KMS-11 (cell line): ENCODE results near the gene AOAH.

Source experiments
- H2AFZ ChIP-seq: fragments of 200-600 bp; sonication (generic); 2 replicates; pipeline ENCODE4 v1.6.1; 2016; ENCODE audit warnings: antibody characterized with exemption, mixed run types, low read depth
- H3K27ac ChIP-seq: fragments of 200-600 bp; sonication (generic); 2 replicates; pipeline ENCODE4 v1.6.1; 2016; ENCODE audit warnings: mild to moderate bottlenecking, mixed run types
- H3K27me3 ChIP-seq: fragments of 200-600 bp; sonication (generic); 2 replicates; pipeline ENCODE4 v1.6.1; 2017; ENCODE audit warnings: mild to moderate bottlenecking, low read depth, mixed run types, moderate library complexity; ENCODE audit not compliant: insufficient read depth
- H3K36me3 ChIP-seq: fragments of 200-600 bp; sonication (generic); 2 replicates; pipeline ENCODE4 v1.6.1; 2017; ENCODE audit warnings: mild to moderate bottlenecking, mixed run types; ENCODE audit not compliant: insufficient read depth
- H3K4me1 ChIP-seq: fragments of 200-600 bp; sonication (generic); 2 replicates; pipeline ENCODE4 v1.6.1; 2016; ENCODE audit warnings: mild to moderate bottlenecking, low read depth, mixed run types; ENCODE audit not compliant: poor library complexity, severe bottlenecking
- H3K4me2 ChIP-seq: fragments of 200-600 bp; sonication (generic); 2 replicates; pipeline ENCODE4 v1.7.0; 2016; ENCODE audit warnings: mild to moderate bottlenecking, mixed run types
- H3K4me3 ChIP-seq: fragments of 200-600 bp; sonication (generic); IDR thresholded peaks from 2 replicates; pipeline ENCODE4 v1.6.1; 2017; ENCODE audit warnings: low read depth, low read length, mixed read lengths; ENCODE audit not compliant: insufficient read depth
- H3K79me2 ChIP-seq: fragments of 200-600 bp; sonication (generic); 2 replicates; pipeline ENCODE4 v1.6.1; 2016; ENCODE audit warnings: low read depth, mixed run types; ENCODE audit not compliant: insufficient read depth
- H3K9ac ChIP-seq: fragments of 200-600 bp; sonication (generic); 2 replicates; pipeline ENCODE4 v1.6.1; 2016; ENCODE audit warnings: mild to moderate bottlenecking, mixed run types
- H4K20me1 ChIP-seq: fragments of 200-600 bp; sonication (generic); 2 replicates; pipeline ENCODE4 v1.6.1; 2016; ENCODE audit warnings: mild to moderate bottlenecking, mixed run types; ENCODE audit not compliant: insufficient read depth
- CTCF ChIP-seq: fragments of 200-600 bp; sonication (generic); conservative IDR thresholded peaks from 2 replicates; pipeline ENCODE4 v1.6.1; 2017; ENCODE audit warnings: low read depth, mild to moderate bottlenecking, antibody characterized with exemption, low read length, moderate library complexity, mixed read lengths

AOAH gene

GRCh38 chr7:36600314-36600682, 124.0 kb downstream of the AOAH start:
- no peak overlapping the region for H3K4me2 ChIP-seq
- H3K36me3 ChIP-seq: no peaks in the 10 kb centered on the region
- H3K27ac ChIP-seq: no peak overlapping the region
- H3K79me2 ChIP-seq: no peaks in the 10 kb centered on the region
- no peak for TF ChIP-seq CTCF
- H3K9ac ChIP-seq: no peak overlapping the region
- no peaks in the 10 kb centered on the region for H3K4me1 ChIP-seq
- H3K4me3 ChIP-seq: no peak overlapping the region
- no peaks in the 10 kb centered on the region for H3K27me3 ChIP-seq
- no peak overlapping the region for H2AFZ ChIP-seq
- H4K20me1 ChIP-seq: no peaks in the 10 kb centered on the region

GRCh38 chr7:36599645-36600313, 124.5 kb downstream of the AOAH start:
- Histone ChIP-seq H2AFZ (no peak overlapping the region), H3K4me1 (no peaks in the 10 kb centered on the region), H3K79me2 (no peaks in the 10 kb centered on the region), H3K9ac (no peak overlapping the region), H4K20me1 (no peaks in the 10 kb centered on the region), H3K27ac (no peak overlapping the region), H3K4me3 (no peak overlapping the region), H3K27me3 (no peaks in the 10 kb centered on the region), H3K36me3 (no peaks in the 10 kb centered on the region), H3K4me2 (no peak overlapping the region)
- TF ChIP-seq CTCF: no peak

- no peak for TF ChIP-seq CTCF
- H2AFZ ChIP-seq: no peak overlapping the region
- no peak overlapping the region for H3K4me2 ChIP-seq
- no peak overlapping the region for H3K4me3 ChIP-seq
- no peak overlapping the region for H3K27ac ChIP-seq
- H3K27me3 ChIP-seq: no peaks in the 10 kb centered on the region
- H3K4me1 ChIP-seq: no peaks in the 10 kb centered on the region
- no peaks in the 10 kb centered on the region for H3K79me2 ChIP-seq
- no peaks in the 10 kb centered on the region for H3K36me3 ChIP-seq
- no peaks in the 10 kb centered on the region for H4K20me1 ChIP-seq
- no peak overlapping the region for H3K9ac ChIP-seq
Observed at GRCh38 chr7:36598054-36598674, 126.1 kb downstream of the AOAH start.

GRCh38 chr7:36597090-36597773, 127.1 kb downstream of the AOAH start:
- Histone ChIP-seq H3K4me2 (no peak overlapping the region), H2AFZ (peak overlapping the region; percentile 15; the same call in 1 of the 2 replicates), H3K27me3 (no peaks in the 10 kb centered on the region), H3K4me3 (no peak overlapping the region), H3K9ac (no peak overlapping the region), H3K36me3 (no peaks in the 10 kb centered on the region), H3K27ac (no peak overlapping the region), H4K20me1 (no peaks in the 10 kb centered on the region), H3K79me2 (no peaks in the 10 kb centered on the region), H3K4me1 (no peaks in the 10 kb centered on the region)
- TF ChIP-seq CTCF: no peak
